H9 (cell line): Measurements from ENCODE around the gene MYH14. TPM values are rescaled to one million over a fixed set of nuclear protein-coding genes. Genes with fewer than 3 reads are reported as not detected.

ENCODE experiments used
- DNase-seq: peaks from one replicate; pipeline ENCODE4 v3.0.0-alpha.2; 2017
- H2AFZ ChIP-seq: one replicate; pipeline ENCODE4 v1.6.1; 2013; ENCODE audit warnings: mild to moderate bottlenecking, low read length, control low read depth, moderate library complexity
- H2AK5ac ChIP-seq: 2 replicates; pipeline ENCODE4 v1.6.1; 2013; ENCODE audit warnings: low read length, control low read depth, mixed read lengths; ENCODE audit not compliant: insufficient read length
- H2BK120ac ChIP-seq: one replicate; pipeline ENCODE4 v1.6.1; 2013; ENCODE audit warnings: low read depth, mild to moderate bottlenecking, low read length, control low read depth, inconsistent platforms; ENCODE audit not compliant: poor library complexity, severe bottlenecking
- H2BK12ac ChIP-seq: 2 replicates; pipeline ENCODE4 v1.6.1; 2013; ENCODE audit warnings: low read length, control low read depth, mixed read lengths, low read depth; ENCODE audit not compliant: insufficient read length
- H2BK15ac ChIP-seq: 2 replicates; pipeline ENCODE4 v1.6.1; 2013; ENCODE audit warnings: low read depth, low read length, control low read depth
- H2BK20ac ChIP-seq: one replicate; pipeline ENCODE4 v1.6.1; 2013; ENCODE audit warnings: low read depth, mild to moderate bottlenecking, low read length, control low read depth, inconsistent platforms; ENCODE audit not compliant: poor library complexity, severe bottlenecking
- H2BK5ac ChIP-seq: 2 replicates; pipeline ENCODE4 v1.6.1; 2013; ENCODE audit warnings: low read length, control low read depth, mixed read lengths; ENCODE audit not compliant: insufficient read length
- H3K14ac ChIP-seq: 2 replicates; pipeline ENCODE4 v1.6.1; 2013; ENCODE audit warnings: low read length, control low read depth; ENCODE audit not compliant: insufficient read depth
- H3K18ac ChIP-seq: 2 replicates; pipeline ENCODE4 v1.6.1; 2013; ENCODE audit warnings: low read depth, mild to moderate bottlenecking, mixed read lengths, low read length, control low read depth; ENCODE audit not compliant: insufficient read length
- H3K23ac ChIP-seq: 2 replicates; pipeline ENCODE4 v1.6.1; 2013; ENCODE audit warnings: low read length, control low read depth, mixed read lengths, low read depth; ENCODE audit not compliant: insufficient read length
- H3K23me2 ChIP-seq: 2 replicates; pipeline ENCODE4 v1.6.1; 2013; ENCODE audit warnings: low read depth, mild to moderate bottlenecking, mixed read lengths, low read length, control low read depth; ENCODE audit not compliant: insufficient read length, poor library complexity, severe bottlenecking
- H3K27ac ChIP-seq: 2 replicates; pipeline ENCODE4 v1.5.1; 2013; ENCODE audit warnings: low read length, control low read depth, mixed read lengths, low read depth; ENCODE audit not compliant: insufficient read length
- H3K27me3 ChIP-seq: 2 replicates; pipeline ENCODE4 v1.6.1; 2013; ENCODE audit warnings: low read length, control low read depth, inconsistent platforms; ENCODE audit not compliant: insufficient read depth
- H3K4ac ChIP-seq: 2 replicates; pipeline ENCODE4 v1.6.1; 2013; ENCODE audit warnings: low read depth, mild to moderate bottlenecking, control low read depth, inconsistent platforms, low read length, moderate library complexity
- H3K4me1 ChIP-seq: 2 replicates; pipeline ENCODE4 v1.6.1; 2013; ENCODE audit warnings: low read length, control low read depth, inconsistent platforms; ENCODE audit not compliant: insufficient read depth
- H3K4me2 ChIP-seq: 2 replicates; pipeline ENCODE4 v1.6.1; 2013; ENCODE audit warnings: low read length, control low read depth, mixed read lengths; ENCODE audit not compliant: insufficient read length, insufficient read depth
- H3K56ac ChIP-seq: 2 replicates; pipeline ENCODE4 v1.6.1; 2013; ENCODE audit warnings: low read depth, mild to moderate bottlenecking, mixed read lengths, low read length, control low read depth; ENCODE audit not compliant: insufficient read length
- H3K79me1 ChIP-seq: 2 replicates; pipeline ENCODE4 v1.6.1; 2013; ENCODE audit warnings: low read depth, mild to moderate bottlenecking, moderate library complexity, low read length, control low read depth, inconsistent platforms; ENCODE audit not compliant: insufficient read depth, poor library complexity, severe bottlenecking
- H3K79me2 ChIP-seq: 2 replicates; pipeline ENCODE4 v1.6.1; 2013; ENCODE audit warnings: low read length, control low read depth, inconsistent platforms; ENCODE audit not compliant: insufficient read depth
- H3K9ac ChIP-seq: 2 replicates; pipeline ENCODE4 v1.6.1; 2013; ENCODE audit warnings: low read length, control low read depth, mixed read lengths; ENCODE audit not compliant: insufficient read length; ENCODE audit errors: extremely low read depth
- H3K9me3 ChIP-seq: one replicate; pipeline ENCODE4 v1.6.1; 2013; ENCODE audit warnings: low read depth, low read length, inconsistent platforms; ENCODE audit not compliant: control insufficient read depth
- H3T11ph ChIP-seq: one replicate; pipeline ENCODE4 v1.6.1; 2013; ENCODE audit warnings: mild to moderate bottlenecking, low read length, control low read depth, inconsistent platforms
- H4K20me1 ChIP-seq: one replicate; pipeline ENCODE4 v1.6.1; 2013; ENCODE audit not compliant: control insufficient read depth, insufficient read length, insufficient read depth
- H4K5ac ChIP-seq: 2 replicates; pipeline ENCODE4 v1.6.1; 2013; ENCODE audit warnings: low read depth, mild to moderate bottlenecking, mixed read lengths, low read length, control low read depth; ENCODE audit not compliant: insufficient read length
- H4K8ac ChIP-seq: replicated peaks from 2 replicates; pipeline ENCODE4 v1.6.1; 2013; ENCODE audit warnings: low read length, control low read depth, mixed read lengths, low read depth; ENCODE audit not compliant: insufficient read length
- H4K91ac ChIP-seq: 2 replicates; pipeline ENCODE4 v1.6.1; 2013; ENCODE audit warnings: low read depth, mild to moderate bottlenecking, moderate library complexity, mixed read lengths, low read length, control low read depth; ENCODE audit not compliant: insufficient read length
- H3K27ac Mint-ChIP-seq, 3 experiments: 2 replicates in 2 of 3; 3 replicates in 1 of 3; pipeline ENCODE4 v1.8.0; 2020 to 2021; ENCODE audit warnings: mixed read lengths in 3 of 3, mild to moderate bottlenecking in 1 of 3, moderate library complexity in 1 of 3
- H3K27me3 Mint-ChIP-seq: 2 replicates; pipeline ENCODE4 v1.8.0; 2021; ENCODE audit warnings: low read depth, mild to moderate bottlenecking, moderate library complexity, mixed read lengths
- H3K36me3 Mint-ChIP-seq, 3 experiments: 2 replicates in 2 of 3; 3 replicates in 1 of 3; pipeline ENCODE4 v1.8.0; 2020 to 2021; ENCODE audit warnings: low read depth in 3 of 3, mixed read lengths in 3 of 3; ENCODE audit not compliant: insufficient read depth in 1 of 3
- H3K4me1 Mint-ChIP-seq, 2 experiments: 2 replicates each; pipeline ENCODE4 v1.8.0; 2020; ENCODE audit warnings: mixed read lengths in 2 of 2
- H3K4me3 Mint-ChIP-seq, 2 experiments: 2 replicates in 1 of 2; 3 replicates in 1 of 2; pipeline ENCODE4 v1.8.0; 2020 to 2021; ENCODE audit warnings: mild to moderate bottlenecking in 2 of 2, mixed read lengths in 2 of 2, moderate library complexity in 1 of 2
- H3K9me3 Mint-ChIP-seq, 2 experiments: 2 replicates in 1 of 2; 3 replicates in 1 of 2; pipeline ENCODE4 v1.8.0; 2020; ENCODE audit warnings: mild to moderate bottlenecking in 2 of 2, mixed read lengths in 2 of 2, moderate library complexity in 1 of 2
- WGBS: extraction: QIAGEN DNeasy Blood & Tissue Kit; methylation state at CpG from one replicate; pipeline ENCODE4 v1.1.7; 2013; ENCODE audit warnings: missing lambda C conversion rate, low lambda C conversion rate, mixed read lengths; ENCODE audit not compliant: insufficient read length; ENCODE audit errors: extremely low coverage; 5-methylcytosine and 5-hydroxymethylcytosine counted together
- total RNA-seq: library from RNA; stranded (reverse); gene quantifications from 2 replicates; pipeline ENCODE4 v1.2.1, GENCODE V29; 2021
- TF ChIP-seq, protein P1 (sequence below): fragments of 200-600 bp; sonication (generic); conservative IDR thresholded peaks from 3 replicates; pipeline ENCODE4 v1.8.0; 2021; ENCODE audit warnings: antibody characterized with exemption, mild to moderate bottlenecking

Gene MYH14
- total RNA-seq, 1 experiment from 2014 or later = 27.7 TPM

DNA sequence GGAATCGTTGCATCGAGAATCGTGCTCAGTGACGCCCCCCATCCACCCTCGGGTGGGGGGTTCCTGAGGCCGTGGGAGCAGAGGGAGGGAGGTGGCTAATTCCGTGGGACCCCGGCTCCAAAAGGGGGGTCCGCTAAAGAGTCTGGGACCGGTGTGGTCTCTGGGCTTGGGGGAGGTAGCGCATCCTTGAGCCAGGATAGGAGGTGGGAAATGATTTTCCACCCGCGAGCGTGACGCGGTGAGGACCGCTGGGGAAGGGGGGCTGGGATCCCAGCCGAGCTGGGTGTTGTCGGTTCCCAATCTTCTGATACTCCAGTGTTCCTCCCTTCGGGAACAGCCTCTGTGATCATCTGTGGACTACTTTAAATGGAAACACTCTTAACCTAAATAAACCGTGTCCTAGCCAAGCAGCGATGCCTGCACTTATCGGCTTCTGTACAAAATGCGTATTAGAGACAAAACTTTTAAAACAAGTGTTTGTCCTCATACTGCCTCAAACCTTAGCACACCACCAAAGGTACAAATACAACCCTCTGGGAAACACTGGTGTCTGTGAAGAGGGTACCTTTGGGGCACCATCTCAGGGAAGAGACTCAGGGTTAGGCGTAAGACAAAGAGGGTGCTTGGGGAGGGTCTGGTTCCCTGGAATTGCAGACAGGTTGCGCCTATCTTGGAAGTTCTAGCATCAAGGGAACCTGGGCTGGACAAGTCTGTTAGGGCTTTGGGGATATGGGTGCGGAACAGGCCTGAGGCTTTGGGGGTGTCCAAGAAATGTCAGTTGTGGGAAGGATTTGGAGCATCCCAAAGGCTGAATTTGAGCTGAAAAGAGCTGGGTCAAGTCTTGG, 109.8 kb downstream of the MYH14 start:
- peak overlapping the region; percentile 72 for H3K4me2 ChIP-seq
- H4K91ac ChIP-seq = no peak overlapping the region
- peaks cover 24% of the 10 kb centered on the region for H3K23me2 ChIP-seq
- Mint-ChIP-seq H3K27me3 (peaks cover 16% of the 10 kb centered on the region), H3K27ac (peak overlapping the region; percentile 66 to 97 (median 97)), H3K9me3 (no peaks in the 10 kb centered on the region; a peak in 1 of 5 replicates), H3K36me3 (peaks cover 0 to 16% (median 8%) of the 10 kb centered on the region in 3 experiments; a peak in 5 of 7 replicates), H3K4me3 (peak overlapping the region; percentile 79 to 81), H3K4me1 (peaks cover 19 to 49% of the 10 kb centered on the region in 2 experiments)
- no peak overlapping the region for H3K23ac ChIP-seq
- no peaks in the 10 kb centered on the region for H3K79me1 ChIP-seq
- H2AFZ ChIP-seq = no peak overlapping the region
- TF ChIP-seq, protein P1, sequence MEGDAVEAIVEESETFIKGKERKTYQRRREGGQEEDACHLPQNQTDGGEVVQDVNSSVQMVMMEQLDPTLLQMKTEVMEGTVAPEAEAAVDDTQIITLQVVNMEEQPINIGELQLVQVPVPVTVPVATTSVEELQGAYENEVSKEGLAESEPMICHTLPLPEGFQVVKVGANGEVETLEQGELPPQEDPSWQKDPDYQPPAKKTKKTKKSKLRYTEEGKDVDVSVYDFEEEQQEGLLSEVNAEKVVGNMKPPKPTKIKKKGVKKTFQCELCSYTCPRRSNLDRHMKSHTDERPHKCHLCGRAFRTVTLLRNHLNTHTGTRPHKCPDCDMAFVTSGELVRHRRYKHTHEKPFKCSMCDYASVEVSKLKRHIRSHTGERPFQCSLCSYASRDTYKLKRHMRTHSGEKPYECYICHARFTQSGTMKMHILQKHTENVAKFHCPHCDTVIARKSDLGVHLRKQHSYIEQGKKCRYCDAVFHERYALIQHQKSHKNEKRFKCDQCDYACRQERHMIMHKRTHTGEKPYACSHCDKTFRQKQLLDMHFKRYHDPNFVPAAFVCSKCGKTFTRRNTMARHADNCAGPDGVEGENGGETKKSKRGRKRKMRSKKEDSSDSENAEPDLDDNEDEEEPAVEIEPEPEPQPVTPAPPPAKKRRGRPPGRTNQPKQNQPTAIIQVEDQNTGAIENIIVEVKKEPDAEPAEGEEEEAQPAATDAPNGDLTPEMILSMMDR = no peak
- no peak overlapping the region for H3K14ac ChIP-seq
- H3K4me1 ChIP-seq = no peaks in the 10 kb centered on the region
- H3K18ac ChIP-seq = no peak overlapping the region
- WGBS = no CpG with 5 or more reads among the region's 27 CpGs
- no peaks in the 10 kb centered on the region for H3K27me3 ChIP-seq
- no peak overlapping the region for H2AK5ac ChIP-seq
- no peak overlapping the region for H2BK5ac ChIP-seq
- H2BK15ac ChIP-seq = no peak overlapping the region
- H3K9ac ChIP-seq = no peak overlapping the region
- H4K5ac ChIP-seq = no peak overlapping the region
- H4K8ac ChIP-seq = no peak overlapping the region
- H3K9me3 ChIP-seq = no peaks in the 10 kb centered on the region
- no peaks in the 10 kb centered on the region for H4K20me1 ChIP-seq
- H2BK20ac ChIP-seq = no peak overlapping the region
- H3K27ac ChIP-seq = peak overlapping the region; percentile 29
- no peak for DNase-seq
- H3K79me2 ChIP-seq = no peaks in the 10 kb centered on the region
- H2BK12ac ChIP-seq = no peak overlapping the region
- H3K56ac ChIP-seq = no peak overlapping the region
- H3K4ac ChIP-seq = no peak overlapping the region
- H2BK120ac ChIP-seq = no peak overlapping the region
- no peak overlapping the region for H3T11ph ChIP-seq
